Loucy (cell line): ENCODE data around the gene STAC3.

Experiments
- CTCF ChIP-seq: fragments of 200-600 bp; sonication (generic); conservative IDR thresholded peaks from 2 replicates; pipeline ENCODE4 v1.5.1; 2014; ENCODE audit warnings: mild to moderate bottlenecking, antibody characterized with exemption, low read length
- EZH2phosphoT487 ChIP-seq: fragments of 200-600 bp; IDR thresholded peaks from 2 replicates; pipeline ENCODE4 v1.6.1; 2018; ENCODE audit warnings: antibody characterized with exemption, mild to moderate bottlenecking, moderate library complexity, borderline replicate concordance

GRCh38 chr12:57239587-57240065 is 11.4 kb downstream of the STAC3 start:
- TF ChIP-seq CTCF (no peak), EZH2phosphoT487 (no peak)
